Measurements from ENCODE around the gene COMMD9.
A peak's percentile ranks its signal among the peaks of the same experiment; 100 is the strongest.

Gene COMMD9

GRCh38 chr11:36254713-36255112 lies 34.5 kb downstream of the COMMD9 start:
- Histone ChIP-seq H3K27ac (replicated peaks; ENCODE audit: low read length) (no peak overlapping the region), H3K4me3 (ENCODE audit: low read length in 2 of 2) (no peak overlapping the region), H2AFZ (ENCODE audit: low read length) (no peak overlapping the region), H3K18ac (ENCODE audit: low read length) (no peak overlapping the region), H4K8ac (ENCODE audit: low read depth, low read length) (no peak overlapping the region), H2BK5ac (ENCODE audit: low read length) (no peak overlapping the region), H2BK120ac (ENCODE audit: low read depth, low read length) (no peak overlapping the region), H3K9ac (ENCODE audit: low read depth, low read length, poor library complexity) (no peak overlapping the region), H3K27me3 (ENCODE audit: control insufficient read depth in 3 of 3, insufficient read depth in 3 of 3, low read depth in 1 of 3, low read length in 3 of 3) (no peaks in the 10 kb centered on the region), H2AK5ac (ENCODE audit: low read depth, low read length) (no peak overlapping the region), H3K36me3 (replicated peaks in 1 of 2; ENCODE audit: control insufficient read depth in 2 of 2, insufficient read depth in 2 of 2, low read length in 2 of 2) (no peaks in the 10 kb centered on the region), H4K91ac (ENCODE audit: low read depth, low read length, poor library complexity) (no peak overlapping the region), H3K79me1 (ENCODE audit: low read depth, low read length) (peaks cover 2% of the 10 kb centered on the region), H2BK15ac (ENCODE audit: low read length) (no peak overlapping the region), H3K4me1 (ENCODE audit: control insufficient read depth in 2 of 2, insufficient read depth in 1 of 2, low read depth in 1 of 2, low read length in 2 of 2) (peaks cover 18 to 31% of the 10 kb centered on the region in 2 donors), H3K4ac (ENCODE audit: low read length) (no peak overlapping the region), H2BK12ac (ENCODE audit: low read length) (no peak overlapping the region), H3K14ac (ENCODE audit: low read length) (no peak overlapping the region), H3K9me3 (replicated peaks in 1 of 2; ENCODE audit: control insufficient read depth in 2 of 2, insufficient read depth in 1 of 2, low read depth in 1 of 2, low read length in 2 of 2) (peaks cover 5 to 21% of the 10 kb centered on the region in 2 donors), H3K4me2 (ENCODE audit: insufficient read depth, low read length, poor library complexity, severe bottlenecking) (no peak overlapping the region), H3K23ac (ENCODE audit: low read depth, low read length, poor library complexity) (no peak overlapping the region)
- no peak for DNase-seq (ENCODE audit: low spot score)
- no CpG with 5 or more reads among the region's 1 CpG for WGBS, 2 donors (ENCODE audit: extremely low coverage in 2 of 2, insufficient read length in 2 of 2, insufficient replicate concordance in 1 of 2)

GRCh38 chr11:36253238-36253637 lies 36.0 kb downstream of the COMMD9 start:
- Histone ChIP-seq H3K27me3 (ENCODE audit: control insufficient read depth in 3 of 3, insufficient read depth in 3 of 3, low read depth in 1 of 3, low read length in 3 of 3) (no peaks in the 10 kb centered on the region), H3K9me3 (replicated peaks in 1 of 2; ENCODE audit: control insufficient read depth in 2 of 2, insufficient read depth in 1 of 2, low read depth in 1 of 2, low read length in 2 of 2) (peaks cover 5 to 21% of the 10 kb centered on the region in 2 donors), H2BK15ac (ENCODE audit: low read length) (peak overlapping the region; percentile 56), H2AFZ (ENCODE audit: low read length) (no peak overlapping the region), H3K36me3 (replicated peaks in 1 of 2; ENCODE audit: control insufficient read depth in 2 of 2, insufficient read depth in 2 of 2, low read length in 2 of 2) (no peaks in the 10 kb centered on the region), H3K4me2 (ENCODE audit: insufficient read depth, low read length, poor library complexity, severe bottlenecking) (no peak overlapping the region), H3K4ac (ENCODE audit: low read length) (no peak overlapping the region), H2AK5ac (ENCODE audit: low read depth, low read length) (peak overlapping the region; percentile 26), H3K79me1 (ENCODE audit: low read depth, low read length) (peaks cover 2% of the 10 kb centered on the region), H4K91ac (ENCODE audit: low read depth, low read length, poor library complexity) (no peak overlapping the region), H3K18ac (ENCODE audit: low read length) (peak overlapping the region; percentile 67), H3K9ac (ENCODE audit: low read depth, low read length, poor library complexity) (no peak overlapping the region), H3K4me1 (ENCODE audit: control insufficient read depth in 2 of 2, insufficient read depth in 1 of 2, low read depth in 1 of 2, low read length in 2 of 2) (peaks cover 12 to 31% of the 10 kb centered on the region in 2 donors), H2BK5ac (ENCODE audit: low read length) (no peak overlapping the region), H3K23ac (ENCODE audit: low read depth, low read length, poor library complexity) (no peak overlapping the region), H3K27ac (replicated peaks; ENCODE audit: low read length) (no peak overlapping the region), H4K8ac (ENCODE audit: low read depth, low read length) (no peak overlapping the region), H3K14ac (ENCODE audit: low read length) (no peak overlapping the region), H2BK120ac (ENCODE audit: low read depth, low read length) (no peak overlapping the region), H2BK12ac (ENCODE audit: low read length) (no peak overlapping the region), H3K4me3 (ENCODE audit: low read length in 2 of 2) (no peak overlapping the region)
- WGBS, 2 donors (ENCODE audit: extremely low coverage in 2 of 2, insufficient read length in 2 of 2, insufficient replicate concordance in 1 of 2): no CpG with 5 or more reads among the region's 5 CpGs
- DNase-seq (ENCODE audit: low spot score): no peak

GRCh38 chr11:36251823-36252222 lies 37.4 kb downstream of the COMMD9 start:
- Histone ChIP-seq H2BK15ac (ENCODE audit: low read length) (no peak overlapping the region), H3K18ac (ENCODE audit: low read length) (peak overlapping the region; percentile 20), H3K36me3 (replicated peaks in 1 of 2; ENCODE audit: control insufficient read depth in 2 of 2, insufficient read depth in 2 of 2, low read length in 2 of 2) (no peaks in the 10 kb centered on the region), H3K79me1 (ENCODE audit: low read depth, low read length) (peaks cover 2% of the 10 kb centered on the region), H4K91ac (ENCODE audit: low read depth, low read length, poor library complexity) (no peak overlapping the region), H3K23ac (ENCODE audit: low read depth, low read length, poor library complexity) (no peak overlapping the region), H2BK120ac (ENCODE audit: low read depth, low read length) (no peak overlapping the region), H3K4me1 (ENCODE audit: control insufficient read depth in 2 of 2, insufficient read depth in 1 of 2, low read depth in 1 of 2, low read length in 2 of 2) (peaks cover 8 to 22% of the 10 kb centered on the region in 2 donors), H3K14ac (ENCODE audit: low read length) (no peak overlapping the region), H2AFZ (ENCODE audit: low read length) (peak overlapping the region; percentile 65), H3K27ac (replicated peaks; ENCODE audit: low read length) (peak overlapping the region; percentile 5), H2BK5ac (ENCODE audit: low read length) (peak overlapping the region; percentile 25), H3K9me3 (replicated peaks in 1 of 2; ENCODE audit: control insufficient read depth in 2 of 2, insufficient read depth in 1 of 2, low read depth in 1 of 2, low read length in 2 of 2) (peaks cover 5 to 21% of the 10 kb centered on the region in 2 donors), H2BK12ac (ENCODE audit: low read length) (no peak overlapping the region), H3K4ac (ENCODE audit: low read length) (no peak overlapping the region), H3K9ac (ENCODE audit: low read depth, low read length, poor library complexity) (no peak overlapping the region), H4K8ac (ENCODE audit: low read depth, low read length) (no peak overlapping the region), H2AK5ac (ENCODE audit: low read depth, low read length) (no peak overlapping the region), H3K4me3 (ENCODE audit: low read length in 2 of 2) (no peak overlapping the region), H3K4me2 (ENCODE audit: insufficient read depth, low read length, poor library complexity, severe bottlenecking) (no peak overlapping the region), H3K27me3 (ENCODE audit: control insufficient read depth in 3 of 3, insufficient read depth in 3 of 3, low read depth in 1 of 3, low read length in 3 of 3) (no peaks in the 10 kb centered on the region)
- DNase-seq (ENCODE audit: low spot score): no peak
- WGBS, 2 donors (ENCODE audit: extremely low coverage in 2 of 2, insufficient read length in 2 of 2, insufficient replicate concordance in 1 of 2): no CpG with 5 or more reads among the region's 2 CpGs

GRCh38 chr11:36249246-36249645 lies 40.0 kb downstream of the COMMD9 start:
- Histone ChIP-seq H2AFZ (ENCODE audit: low read length) (no peak overlapping the region), H3K79me1 (ENCODE audit: low read depth, low read length) (no peaks in the 10 kb centered on the region), H3K4ac (ENCODE audit: low read length) (no peak overlapping the region), H3K18ac (ENCODE audit: low read length) (no peak overlapping the region), H3K9me3 (replicated peaks in 1 of 2; ENCODE audit: control insufficient read depth in 2 of 2, insufficient read depth in 1 of 2, low read depth in 1 of 2, low read length in 2 of 2) (peaks cover 2 to 19% of the 10 kb centered on the region in 2 donors), H3K36me3 (replicated peaks in 1 of 2; ENCODE audit: control insufficient read depth in 2 of 2, insufficient read depth in 2 of 2, low read length in 2 of 2) (no peaks in the 10 kb centered on the region), H3K4me1 (ENCODE audit: control insufficient read depth in 2 of 2, insufficient read depth in 1 of 2, low read depth in 1 of 2, low read length in 2 of 2) (peaks cover 8 to 22% of the 10 kb centered on the region in 2 donors), H3K4me2 (ENCODE audit: insufficient read depth, low read length, poor library complexity, severe bottlenecking) (no peak overlapping the region), H3K14ac (ENCODE audit: low read length) (no peak overlapping the region), H3K23ac (ENCODE audit: low read depth, low read length, poor library complexity) (no peak overlapping the region), H3K9ac (ENCODE audit: low read depth, low read length, poor library complexity) (no peak overlapping the region), H3K27me3 (ENCODE audit: control insufficient read depth in 3 of 3, insufficient read depth in 3 of 3, low read depth in 1 of 3, low read length in 3 of 3) (no peaks in the 10 kb centered on the region), H2BK120ac (ENCODE audit: low read depth, low read length) (no peak overlapping the region), H2AK5ac (ENCODE audit: low read depth, low read length) (no peak overlapping the region), H4K8ac (ENCODE audit: low read depth, low read length) (no peak overlapping the region), H2BK5ac (ENCODE audit: low read length) (no peak overlapping the region), H2BK15ac (ENCODE audit: low read length) (no peak overlapping the region), H2BK12ac (ENCODE audit: low read length) (no peak overlapping the region), H3K27ac (replicated peaks; ENCODE audit: low read length) (no peak overlapping the region), H4K91ac (ENCODE audit: low read depth, low read length, poor library complexity) (no peak overlapping the region), H3K4me3 (ENCODE audit: low read length in 2 of 2) (no peak overlapping the region)
- no CpG with 5 or more reads among the region's 2 CpGs for WGBS, 2 donors (ENCODE audit: extremely low coverage in 2 of 2, insufficient read length in 2 of 2, insufficient replicate concordance in 1 of 2)
- no peak for DNase-seq (ENCODE audit: low spot score)

All from neuronal stem cell (in vitro differentiated cells).